Mammary epithelial cell (primary cell): ENCODE measurements around the gene KIAA1614.

Experiments used
- EZH2 ChIP-seq: IDR thresholded peaks from 2 replicates; pipeline ENCODE4 v1.6.1; 2012; ENCODE audit warnings: low read length, inconsistent platforms, borderline replicate concordance
- TF ChIP-seq, protein P1 (sequence below), 2 donors: IDR thresholded peaks in 1 of 2; conservative IDR thresholded peaks in 1 of 2; 2 replicates each; pipeline ENCODE4 v1.5.1; 2011 to 2012; ENCODE audit warnings: inconsistent platforms in 2 of 2, low read length in 2 of 2, mild to moderate bottlenecking in 2 of 2, control low read depth in 1 of 2, low read depth in 1 of 2; ENCODE audit not compliant: insufficient read depth in 1 of 2; ENCODE audit errors: extremely low read depth in 1 of 2

DNA sequence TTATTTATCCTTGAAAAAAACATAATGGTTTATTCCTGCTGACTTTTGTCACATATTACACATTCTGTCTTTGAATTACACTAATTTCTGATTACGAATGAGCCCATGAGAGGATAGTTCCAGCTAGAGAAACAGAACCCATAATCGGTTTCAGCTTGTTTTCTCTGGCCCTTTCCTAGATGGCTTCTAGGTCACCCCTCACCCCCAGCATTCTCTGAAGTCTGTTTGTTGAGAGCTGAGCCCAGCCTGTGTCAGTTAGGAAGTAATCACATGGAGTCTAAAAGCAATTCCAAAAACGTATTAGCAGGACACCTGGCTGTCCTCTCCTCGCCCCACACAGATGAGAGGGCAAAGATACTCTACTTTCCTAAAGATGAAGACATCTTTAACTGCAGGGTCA lies 48.9 kb downstream of the KIAA1614 start:
- TF ChIP-seq, protein P1, sequence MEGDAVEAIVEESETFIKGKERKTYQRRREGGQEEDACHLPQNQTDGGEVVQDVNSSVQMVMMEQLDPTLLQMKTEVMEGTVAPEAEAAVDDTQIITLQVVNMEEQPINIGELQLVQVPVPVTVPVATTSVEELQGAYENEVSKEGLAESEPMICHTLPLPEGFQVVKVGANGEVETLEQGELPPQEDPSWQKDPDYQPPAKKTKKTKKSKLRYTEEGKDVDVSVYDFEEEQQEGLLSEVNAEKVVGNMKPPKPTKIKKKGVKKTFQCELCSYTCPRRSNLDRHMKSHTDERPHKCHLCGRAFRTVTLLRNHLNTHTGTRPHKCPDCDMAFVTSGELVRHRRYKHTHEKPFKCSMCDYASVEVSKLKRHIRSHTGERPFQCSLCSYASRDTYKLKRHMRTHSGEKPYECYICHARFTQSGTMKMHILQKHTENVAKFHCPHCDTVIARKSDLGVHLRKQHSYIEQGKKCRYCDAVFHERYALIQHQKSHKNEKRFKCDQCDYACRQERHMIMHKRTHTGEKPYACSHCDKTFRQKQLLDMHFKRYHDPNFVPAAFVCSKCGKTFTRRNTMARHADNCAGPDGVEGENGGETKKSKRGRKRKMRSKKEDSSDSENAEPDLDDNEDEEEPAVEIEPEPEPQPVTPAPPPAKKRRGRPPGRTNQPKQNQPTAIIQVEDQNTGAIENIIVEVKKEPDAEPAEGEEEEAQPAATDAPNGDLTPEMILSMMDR (conservative IDR thresholded peaks at IDR 0.05 in 1 of 2, IDR thresholded peaks at IDR 0.05 in 1 of 2; ENCODE audit: extremely low read depth in 1 of 2, insufficient read depth in 1 of 2, low read depth in 1 of 2, low read length in 2 of 2) = no peak
- TF ChIP-seq EZH2 = no peak
